Memory B cell (primary cell): ENCODE data around the gene CAGE1.

Experiments
- ATAC-seq: fragments of 150-1000 bp; cut with Tn5 transposase; 2 replicates; pipeline ENCODE4 v1.10.0; 2021; ENCODE audit warnings: low read depth, mild to moderate bottlenecking, moderate library complexity
- DNase-seq, 2 donors: peaks; one replicate each; pipeline ENCODE4 v3.0.0; 2022; ENCODE audit warnings: low spot score in 2 of 2
- H3K27ac Mint-ChIP-seq: one replicate; pipeline ENCODE4 v1.8.0; 2022; ENCODE audit warnings: mild to moderate bottlenecking, moderate library complexity, mixed read lengths
- H3K27me3 Mint-ChIP-seq: one replicate; pipeline ENCODE4 v1.8.0; 2022; ENCODE audit warnings: mixed read lengths
- H3K36me3 Mint-ChIP-seq: one replicate; pipeline ENCODE4 v1.8.0; 2022; ENCODE audit warnings: mild to moderate bottlenecking, mixed read lengths
- H3K4me1 Mint-ChIP-seq: one replicate; pipeline ENCODE4 v1.8.0; 2022; ENCODE audit warnings: mixed read lengths
- H3K4me3 Mint-ChIP-seq: one replicate; pipeline ENCODE4 v1.8.0; 2022; ENCODE audit warnings: mild to moderate bottlenecking, moderate library complexity, mixed read lengths
- H3K9me3 Mint-ChIP-seq: one replicate; pipeline ENCODE4 v1.8.0; 2022; ENCODE audit warnings: mixed read lengths

CAGE1 gene

DNA sequence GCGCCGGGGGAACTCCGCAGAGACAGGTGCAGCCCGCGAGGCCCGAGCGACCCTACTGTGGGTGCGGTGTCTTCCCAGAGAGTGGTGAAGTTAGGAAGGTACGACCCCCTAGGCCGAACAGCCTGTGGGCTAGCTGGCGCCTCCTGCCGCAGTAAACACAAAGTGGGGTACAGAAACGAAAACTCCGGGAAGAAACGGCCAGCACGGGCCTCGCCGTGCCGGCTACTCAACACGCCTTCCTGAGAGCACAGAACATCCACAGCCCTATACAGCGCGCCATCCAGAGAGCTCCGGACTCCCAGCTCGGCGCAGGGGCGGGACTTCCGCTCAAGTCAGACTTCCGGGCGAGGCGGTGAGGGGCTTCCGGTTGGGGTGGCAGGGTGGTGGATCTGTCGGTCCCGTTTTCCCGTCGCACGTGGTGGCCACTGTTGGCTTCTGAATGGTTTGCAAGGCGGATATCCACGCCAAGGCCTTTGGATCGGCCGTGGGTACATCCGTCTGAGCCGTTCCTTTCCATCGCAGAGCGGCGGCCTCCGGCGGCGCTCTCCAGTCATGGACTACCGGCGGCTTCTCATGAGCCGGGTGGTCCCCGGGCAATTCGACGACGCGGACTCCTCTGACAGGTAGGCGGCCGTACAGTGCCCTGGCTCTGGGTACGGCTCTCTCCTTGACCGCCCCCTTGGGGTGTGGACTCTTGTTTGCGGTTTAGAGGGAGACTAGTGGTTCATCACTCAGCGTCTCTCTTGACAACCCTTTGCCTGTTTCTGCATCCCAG is at the start of gene CAGE1, which contains the start of gene RIOK1:
TSS of gene CAGE1 (minus strand) at position 292 of the 775 bp plus-strand sequence. CDS start 2,569 bp downstream, outside the sequence.
TSS of gene RIOK1 (plus strand) at position 358 of the 775 bp plus-strand sequence. CDS start at position 553, 195 bp downstream.
- Mint-ChIP-seq H3K27ac (peak within 1 kb of the TSS; percentile 98), H3K27me3 (no peaks in the 10 kb centered on the region), H3K36me3 (peaks cover 4% of the 10 kb centered on the region), H3K4me1 (peaks cover 30% of the 10 kb centered on the region), H3K9me3 (no peaks in the 10 kb centered on the region), H3K4me3 (peak within 1 kb of the TSS; percentile 88)
- ATAC-seq = peak; percentile 86
- peak; percentile 90 to 96 for DNase-seq

DNA sequence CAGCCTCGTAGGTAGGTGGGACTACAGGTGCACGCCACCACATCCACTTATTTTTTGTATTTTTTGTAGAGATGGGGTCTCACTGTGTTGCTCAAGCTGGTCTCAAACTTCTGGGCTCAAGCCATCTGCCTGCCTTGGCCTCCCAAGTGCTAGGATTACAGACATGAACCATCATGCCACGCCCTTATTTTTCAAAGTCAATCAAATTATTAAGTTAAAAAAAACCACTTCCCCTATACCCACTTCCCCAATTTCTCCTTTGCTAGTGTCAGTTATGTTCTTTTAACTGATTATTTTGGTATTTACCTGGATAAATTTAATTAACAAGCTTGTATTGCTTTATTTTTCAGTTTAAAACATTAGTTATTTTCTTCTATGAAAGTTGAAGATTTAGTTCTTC is 49.7 kb upstream of the CAGE1 start:
- Mint-ChIP-seq H3K27me3 (peaks cover 7% of the 10 kb centered on the region), H3K4me3 (peak overlapping the region; percentile 61), H3K36me3 (peaks cover 5% of the 10 kb centered on the region), H3K27ac (no peak overlapping the region), H3K9me3 (peaks cover 9% of the 10 kb centered on the region), H3K4me1 (peaks cover 18% of the 10 kb centered on the region)
- ATAC-seq = peak; percentile 100
- DNase-seq = peak in 1 of 2 donors; percentile 11

DNA sequence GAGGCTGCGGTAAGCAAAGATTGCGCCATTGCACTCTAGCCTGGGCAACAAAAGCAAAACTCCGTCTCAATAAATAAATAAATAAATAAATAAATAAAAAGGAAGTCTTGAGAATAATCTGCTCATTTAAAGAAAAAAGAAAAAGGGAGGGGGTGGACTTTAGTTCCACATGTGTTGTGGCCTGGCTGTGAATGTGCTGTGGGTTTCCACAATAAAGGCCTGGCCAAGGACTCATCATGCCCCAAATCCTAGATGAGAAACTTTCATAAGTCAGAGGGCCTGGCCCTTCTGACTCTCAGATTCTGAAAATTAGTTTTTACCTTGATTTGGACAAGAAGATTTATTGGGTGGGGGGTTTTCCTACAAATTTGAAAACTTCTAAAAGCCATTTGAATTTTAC is 48.5 kb upstream of the CAGE1 start:
- no peak for DNase-seq
- peaks cover 5% of the 10 kb centered on the region for H3K36me3 Mint-ChIP-seq

DNA sequence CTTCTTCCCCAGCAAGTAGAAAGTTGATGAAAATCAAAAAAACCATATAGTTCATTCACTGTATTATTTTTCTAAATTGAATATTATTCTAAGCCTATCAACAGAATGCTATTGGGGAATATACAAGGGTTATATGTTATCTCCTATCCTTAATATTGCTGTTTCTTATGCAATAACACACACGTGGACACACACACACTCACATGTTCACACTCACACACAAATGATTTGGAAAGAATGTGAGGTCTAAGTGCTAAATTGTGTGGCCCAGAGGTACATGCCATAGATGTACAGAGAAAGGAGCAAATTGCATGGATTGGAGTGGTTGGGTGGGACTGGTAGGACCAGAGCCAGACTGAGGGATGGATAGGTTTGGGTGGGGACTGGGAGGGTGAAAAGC is 45.1 kb upstream of the CAGE1 start:
- H3K9me3 Mint-ChIP-seq = peaks cover 9% of the 10 kb centered on the region
- ATAC-seq (no peak), DNase-seq (no peak)
- H3K27me3 Mint-ChIP-seq = peaks cover 6% of the 10 kb centered on the region
- no peak overlapping the region for H3K4me3 Mint-ChIP-seq
- H3K27ac Mint-ChIP-seq = no peak overlapping the region
- peaks cover 14% of the 10 kb centered on the region for H3K4me1 Mint-ChIP-seq
- peaks cover 5% of the 10 kb centered on the region for H3K36me3 Mint-ChIP-seq

More for the DNA sequence above, 48.5 kb upstream of the CAGE1 start:
- H3K9me3 Mint-ChIP-seq = peaks cover 9% of the 10 kb centered on the region
- no peak overlapping the region for H3K27ac Mint-ChIP-seq
- no peak for ATAC-seq
- H3K4me3 Mint-ChIP-seq = no peak overlapping the region
- H3K27me3 Mint-ChIP-seq = peaks cover 6% of the 10 kb centered on the region
- peaks cover 18% of the 10 kb centered on the region for H3K4me1 Mint-ChIP-seq

DNA sequence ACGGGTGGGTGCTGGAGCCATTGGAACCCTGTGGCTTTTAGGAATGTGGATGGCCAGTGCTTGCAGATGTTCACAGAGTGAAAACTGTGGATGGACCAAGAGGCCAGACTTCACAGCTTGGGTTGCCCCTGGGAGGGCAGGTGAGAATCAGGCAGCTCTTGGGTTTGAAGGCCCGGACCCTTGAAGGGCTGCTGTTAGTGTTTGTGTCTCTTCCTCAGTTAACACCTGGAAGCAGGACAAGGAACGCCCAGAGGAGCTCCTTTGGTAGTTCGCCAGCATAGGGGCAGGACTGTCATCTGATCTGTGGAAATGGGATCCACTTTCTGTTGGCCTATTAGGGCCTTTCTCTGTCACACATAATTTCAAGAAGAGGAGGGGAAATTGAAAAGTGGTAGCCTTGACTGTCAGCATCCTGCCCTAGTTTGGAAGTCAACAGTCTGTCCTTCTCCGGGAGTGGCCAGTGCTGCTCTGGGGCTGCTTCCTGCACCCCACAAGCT is 43.6 kb upstream of the CAGE1 start:
- ATAC-seq = no peak
- no peak overlapping the region for H3K27ac Mint-ChIP-seq

DNA sequence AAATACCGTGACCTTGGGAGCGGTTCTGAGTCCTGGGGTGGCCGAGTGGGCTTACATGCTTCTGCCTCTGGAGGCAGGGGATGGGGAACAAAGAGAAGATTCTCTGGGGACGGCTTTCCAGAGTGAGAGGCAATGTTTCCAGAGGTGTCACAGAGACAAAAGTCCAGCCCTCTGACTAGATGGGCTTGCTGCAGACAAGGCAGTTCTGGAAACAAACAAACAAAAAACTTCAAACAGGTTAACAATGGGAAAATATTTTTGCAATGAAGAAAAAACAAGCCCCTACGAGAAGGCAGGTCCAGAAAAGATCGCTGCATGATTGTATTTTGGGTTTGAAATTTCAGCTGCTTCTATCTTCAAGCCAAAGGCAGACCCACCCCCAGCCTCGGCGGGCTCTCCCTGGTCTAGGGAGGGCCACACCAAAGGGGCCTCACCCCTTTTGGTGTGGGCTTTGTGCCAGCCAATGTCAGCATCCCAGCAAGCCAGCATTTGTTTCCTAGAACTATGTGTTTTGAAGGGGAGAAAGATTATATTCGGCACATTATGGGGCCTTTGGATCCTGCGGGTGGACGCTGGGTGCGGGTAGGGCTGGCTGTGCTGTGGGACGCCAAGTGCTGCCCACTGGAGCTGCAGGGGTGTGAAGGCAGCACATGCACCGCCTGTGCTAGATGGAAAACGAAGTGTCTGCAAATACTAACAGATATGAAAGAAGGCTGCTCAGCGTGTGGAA is 43.0 kb upstream of the CAGE1 start:
- Mint-ChIP-seq H3K27ac (no peak overlapping the region), H3K36me3 (peaks cover 5% of the 10 kb centered on the region), H3K27me3 (peaks cover 6% of the 10 kb centered on the region), H3K9me3 (peaks cover 9% of the 10 kb centered on the region), H3K4me1 (peaks cover 8% of the 10 kb centered on the region), H3K4me3 (no peak overlapping the region)
- DNase-seq (no peak), ATAC-seq (no peak)

More for the DNA sequence above, 43.6 kb upstream of the CAGE1 start:
- peaks cover 6% of the 10 kb centered on the region for H3K27me3 Mint-ChIP-seq
- H3K36me3 Mint-ChIP-seq = peaks cover 5% of the 10 kb centered on the region
- peaks cover 8% of the 10 kb centered on the region for H3K4me1 Mint-ChIP-seq
- no peak overlapping the region for H3K4me3 Mint-ChIP-seq
- no peak for DNase-seq
- H3K9me3 Mint-ChIP-seq = peaks cover 9% of the 10 kb centered on the region

DNA sequence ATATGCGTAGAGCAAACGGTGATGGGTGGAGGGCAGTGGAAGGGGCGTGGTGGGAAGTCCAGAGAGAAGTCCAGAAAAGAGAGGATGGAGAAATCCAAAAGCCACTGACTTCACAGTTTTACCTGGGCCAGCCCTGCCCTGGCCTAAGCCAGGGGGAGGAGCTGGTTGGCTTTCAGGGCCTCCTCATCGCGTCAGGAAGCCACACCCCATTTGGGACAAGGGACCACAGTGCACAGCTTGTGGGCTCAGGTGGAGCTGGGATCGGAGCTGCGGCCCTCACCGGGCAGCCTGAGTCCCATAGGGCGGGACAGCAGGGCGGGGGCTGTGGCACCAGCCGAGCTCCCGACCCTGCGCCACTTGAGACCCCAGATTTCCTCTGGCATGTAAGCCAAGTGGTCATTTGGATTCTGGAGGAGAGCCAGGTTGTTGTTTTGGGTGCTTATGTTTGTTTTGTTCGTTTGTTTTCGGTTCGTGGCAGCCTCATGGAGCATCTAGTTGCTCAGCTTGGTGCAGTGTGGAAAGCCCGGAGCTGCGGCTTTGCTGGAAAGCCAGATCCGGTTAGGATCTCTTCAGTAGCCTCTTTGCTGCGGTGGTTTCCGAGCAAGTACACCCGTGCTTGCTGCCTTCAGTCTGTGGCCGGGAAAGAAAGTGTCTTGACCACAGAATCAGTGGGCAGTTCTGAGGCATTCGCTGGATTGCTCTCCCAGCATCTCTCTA is 42.3 kb upstream of the CAGE1 start:
- peaks cover 6% of the 10 kb centered on the region for H3K9me3 Mint-ChIP-seq
- peaks cover 5% of the 10 kb centered on the region for H3K36me3 Mint-ChIP-seq
- H3K4me3 Mint-ChIP-seq = no peak overlapping the region
- H3K27ac Mint-ChIP-seq = no peak overlapping the region
- DNase-seq = no peak
- H3K4me1 Mint-ChIP-seq = peaks cover 6% of the 10 kb centered on the region
- ATAC-seq = no peak
- H3K27me3 Mint-ChIP-seq = peaks cover 6% of the 10 kb centered on the region

DNA sequence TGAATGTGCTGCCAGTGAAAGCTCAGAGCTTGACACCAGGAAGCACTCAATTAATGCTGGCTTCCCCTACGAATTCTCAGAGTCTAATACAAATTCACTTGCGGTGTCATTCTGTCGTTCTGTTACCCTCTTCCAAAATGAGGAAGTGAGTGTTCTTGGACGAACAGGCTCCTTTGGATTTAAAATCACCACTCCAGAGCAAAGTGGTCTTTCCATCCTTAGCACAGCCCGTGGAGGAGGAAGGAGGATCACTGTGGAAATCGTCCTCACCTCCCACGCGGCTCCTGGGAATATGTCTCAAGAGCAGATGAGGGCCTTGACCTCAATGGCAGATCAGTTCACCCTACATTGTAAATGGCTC is 41.8 kb upstream of the CAGE1 start:
- H3K4me1 Mint-ChIP-seq = peaks cover 6% of the 10 kb centered on the region
- DNase-seq (no peak), ATAC-seq (peak; percentile 31)
- no peak overlapping the region for H3K4me3 Mint-ChIP-seq
- H3K9me3 Mint-ChIP-seq = peaks cover 6% of the 10 kb centered on the region
- H3K27me3 Mint-ChIP-seq = peaks cover 6% of the 10 kb centered on the region
- peaks cover 5% of the 10 kb centered on the region for H3K36me3 Mint-ChIP-seq
- no peak overlapping the region for H3K27ac Mint-ChIP-seq

DNA sequence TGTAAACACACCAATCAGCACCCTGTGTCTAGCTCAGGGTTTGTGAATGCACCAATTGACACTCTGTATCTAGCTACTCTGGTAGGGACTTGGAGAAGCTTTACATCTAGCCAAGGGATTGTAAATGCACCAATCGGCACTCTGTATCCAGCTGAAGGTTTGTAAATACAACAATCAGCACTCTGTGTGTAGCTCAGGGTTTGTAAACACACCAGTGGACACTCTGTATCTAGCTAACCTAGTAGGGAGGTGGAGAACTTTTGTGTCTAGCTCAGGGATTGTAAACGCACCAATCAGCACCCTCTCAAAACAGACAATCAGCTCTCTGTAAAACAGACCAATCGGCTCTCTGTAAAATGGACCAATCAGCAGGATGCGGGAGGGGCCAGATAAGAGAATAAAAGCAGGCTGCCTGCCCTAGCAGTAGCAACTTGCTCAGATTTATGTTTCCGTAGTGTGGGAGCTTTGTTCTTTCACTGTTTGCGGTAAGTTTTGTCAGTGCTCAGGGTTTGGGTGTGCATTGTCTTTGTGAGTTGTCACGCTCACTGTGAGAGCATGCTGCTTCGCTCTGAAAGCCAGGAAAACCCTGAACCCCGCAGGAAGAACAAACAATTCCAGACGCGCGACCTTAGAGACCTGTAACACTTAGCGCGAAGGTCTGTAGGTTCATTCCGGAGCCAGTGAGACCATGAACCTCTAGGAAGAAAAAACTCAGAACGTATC is 37.1 kb upstream of the CAGE1 start:
- DNase-seq = no peak
- ATAC-seq = no peak
- no peaks in the 10 kb centered on the region for H3K9me3 Mint-ChIP-seq
- no peak overlapping the region for H3K4me3 Mint-ChIP-seq
- peaks cover 4% of the 10 kb centered on the region for H3K27me3 Mint-ChIP-seq
- H3K4me1 Mint-ChIP-seq = peaks cover 6% of the 10 kb centered on the region
- no peak overlapping the region for H3K27ac Mint-ChIP-seq
- H3K36me3 Mint-ChIP-seq = no peaks in the 10 kb centered on the region

DNA sequence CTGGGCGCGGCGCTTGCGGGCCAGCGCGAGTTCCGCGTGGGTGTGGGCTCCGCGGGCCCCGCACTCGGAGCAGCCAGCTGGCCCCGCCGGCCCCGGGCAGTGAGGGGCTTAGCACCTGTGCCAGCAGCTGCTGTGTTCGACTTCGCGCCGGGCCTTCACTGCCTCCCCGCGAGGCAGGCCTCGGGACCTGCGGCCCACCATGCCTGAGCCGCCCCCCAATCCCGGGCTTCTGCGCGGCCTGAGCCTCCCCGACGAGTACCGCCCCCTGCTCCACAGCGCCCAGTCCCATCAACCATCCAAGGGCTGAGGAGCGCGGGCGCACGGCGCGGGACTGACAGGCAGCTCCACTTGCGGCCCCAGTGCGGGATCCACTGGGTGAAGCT is 36.3 kb upstream of the CAGE1 start:
- H3K4me1 Mint-ChIP-seq = no peaks in the 10 kb centered on the region
- no peaks in the 10 kb centered on the region for H3K36me3 Mint-ChIP-seq
- DNase-seq (no peak), ATAC-seq (no peak)
- H3K9me3 Mint-ChIP-seq = no peaks in the 10 kb centered on the region
- H3K27me3 Mint-ChIP-seq = no peaks in the 10 kb centered on the region
- no peak overlapping the region for H3K27ac Mint-ChIP-seq
- no peak overlapping the region for H3K4me3 Mint-ChIP-seq

DNA sequence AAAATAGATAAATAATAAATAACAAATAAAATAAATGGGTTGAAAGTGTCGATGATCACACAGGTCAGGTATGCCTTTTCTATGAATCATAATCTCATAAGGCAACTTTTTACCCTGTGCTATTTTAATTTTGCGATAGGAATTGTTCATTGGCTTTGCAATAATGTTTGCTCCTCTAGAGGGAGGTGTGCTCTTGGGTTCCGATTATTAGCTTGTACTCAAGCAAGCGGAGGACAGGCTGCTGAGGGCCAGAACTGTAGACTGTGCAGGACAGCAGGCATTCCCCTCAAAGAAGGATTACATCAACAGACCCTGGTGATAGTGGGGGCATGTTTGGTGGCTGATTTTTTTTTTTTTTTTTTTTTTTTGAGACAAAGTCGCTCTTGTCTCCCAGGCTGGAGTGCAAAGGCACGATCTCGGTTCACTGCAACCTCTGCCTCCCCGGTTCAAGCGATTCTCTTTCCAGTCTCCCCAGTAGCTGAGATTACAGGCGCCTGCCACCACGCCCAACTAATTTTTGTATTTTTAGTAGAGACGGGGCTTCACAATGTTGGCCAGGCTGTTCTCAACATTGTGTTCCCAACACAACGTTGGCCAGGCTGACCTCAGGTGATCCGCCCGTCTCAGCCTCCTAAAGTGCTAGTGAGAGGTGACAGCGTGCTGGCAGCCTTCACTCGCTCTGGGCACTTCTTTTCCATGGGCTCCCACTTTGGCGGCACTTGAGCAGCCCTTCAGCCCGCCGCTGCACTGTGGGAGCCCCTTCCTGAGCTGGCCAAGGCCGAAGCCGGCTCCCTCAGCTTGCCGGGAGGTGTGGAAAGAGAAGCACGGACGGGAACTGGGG is 35.6 kb upstream of the CAGE1 start:
- peaks cover 1% of the 10 kb centered on the region for H3K36me3 Mint-ChIP-seq
- H3K4me3 Mint-ChIP-seq = no peak overlapping the region

DNA sequence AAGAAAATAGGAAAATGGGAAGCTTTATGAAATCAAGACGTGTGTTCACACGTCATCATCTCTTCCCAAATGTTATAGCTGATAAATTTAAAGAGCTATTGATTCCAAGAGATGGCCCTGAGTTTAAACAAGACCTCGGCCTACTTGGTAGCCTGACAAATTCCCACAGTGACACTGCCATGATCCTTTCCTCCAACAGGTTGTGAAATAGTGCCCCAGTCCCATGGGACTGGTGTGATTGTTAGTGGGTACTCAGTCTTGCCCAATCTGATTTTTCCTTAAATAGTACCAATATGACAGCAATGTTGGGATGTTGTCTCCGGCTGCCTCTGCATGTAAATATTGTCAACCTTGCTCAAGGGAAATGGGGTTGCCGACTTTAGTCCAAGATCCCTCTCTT is 34.5 kb upstream of the CAGE1 start:
- Mint-ChIP-seq H3K4me1 (no peaks in the 10 kb centered on the region), H3K27ac (no peak overlapping the region), H3K4me3 (no peak overlapping the region), H3K27me3 (no peaks in the 10 kb centered on the region), H3K36me3 (peaks cover 3% of the 10 kb centered on the region), H3K9me3 (no peaks in the 10 kb centered on the region)
- no peak for ATAC-seq
- DNase-seq = no peak

More for the DNA sequence above, 35.6 kb upstream of the CAGE1 start:
- no peaks in the 10 kb centered on the region for H3K4me1 Mint-ChIP-seq
- H3K9me3 Mint-ChIP-seq = no peaks in the 10 kb centered on the region
- H3K27ac Mint-ChIP-seq = no peak overlapping the region
- ATAC-seq (peak; percentile 49), DNase-seq (no peak)
- no peaks in the 10 kb centered on the region for H3K27me3 Mint-ChIP-seq

DNA sequence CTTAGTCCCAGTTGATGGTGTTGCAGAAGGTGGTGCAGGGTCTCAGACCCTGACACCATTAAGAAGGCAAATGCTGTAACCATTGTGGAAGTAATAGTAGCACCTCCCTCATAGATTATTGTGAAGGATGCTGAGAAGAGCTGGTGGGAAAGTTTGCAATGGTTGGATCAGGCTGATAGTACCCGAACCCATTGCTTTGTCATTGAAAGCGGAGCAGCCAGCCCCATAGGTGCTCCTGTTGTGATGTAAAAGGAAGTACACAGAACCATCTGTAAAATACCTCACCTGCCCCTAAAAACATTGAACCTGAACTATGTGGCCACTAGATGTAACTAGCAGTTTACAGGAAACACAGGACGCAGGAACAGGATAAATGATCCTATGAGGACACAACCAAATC is 31.5 kb upstream of the CAGE1 start:
- peaks cover 16% of the 10 kb centered on the region for H3K36me3 Mint-ChIP-seq
- no peak overlapping the region for H3K4me3 Mint-ChIP-seq
- no peak overlapping the region for H3K27ac Mint-ChIP-seq
- DNase-seq (no peak), ATAC-seq (no peak)
- H3K27me3 Mint-ChIP-seq = no peaks in the 10 kb centered on the region
- H3K4me1 Mint-ChIP-seq = no peaks in the 10 kb centered on the region
- no peaks in the 10 kb centered on the region for H3K9me3 Mint-ChIP-seq
